ENCODE results near the gene ABAT.
"Not testable (repeated sequence)": the region's sequence is repeated elsewhere in the genome, so short reads cannot be mapped to it uniquely, and the experiment has no call there.

ABAT gene

GRCh38 chr16:8797364-8798173, 123.2 kb downstream of the ABAT start, which contains the start of the genes PMM2 and TMEM186:
Gene PMM2, plus strand, starts transcription at chr16:8797839. Its CDS starts 44 bp downstream, at chr16:8797883.
Gene TMEM186, minus strand, starts transcription at chr16:8797639. Its CDS starts 25 bp downstream, at chr16:8797614.
- no peaks in the 10 kb centered on the region for H3K27me3 ChIP-seq
- H3K9me3 ChIP-seq = no peaks in the 10 kb centered on the region
- peak; percentile 96 for DNase-seq
- no peaks in the 10 kb centered on the region for H3K4me1 ChIP-seq
- TF ChIP-seq CTCF (IDR thresholded peaks at IDR 0.05; ENCODE audit: low read depth, low read length) = no peak
- H3K36me3 ChIP-seq = peaks cover 20% of the 10 kb centered on the region
- H3K4me3 ChIP-seq (ENCODE audit: low read depth, low read length) = peak within 1 kb of the TSS; percentile 99

GRCh38 chr16:8798174-8798527, 123.7 kb downstream of the ABAT start:
- H3K9me3 ChIP-seq = no peaks in the 10 kb centered on the region
- peak overlapping the region; percentile 99 for H3K4me3 ChIP-seq (ENCODE audit: low read depth, low read length)
- TF ChIP-seq CTCF (IDR thresholded peaks at IDR 0.05; ENCODE audit: low read depth, low read length) = no peak
- DNase-seq = no peak
- H3K27me3 ChIP-seq = no peaks in the 10 kb centered on the region
- H3K36me3 ChIP-seq = peaks cover 26% of the 10 kb centered on the region
- H3K4me1 ChIP-seq = no peaks in the 10 kb centered on the region

GRCh38 chr16:8798535-8799157, 124.2 kb downstream of the ABAT start:
- no peak for TF ChIP-seq CTCF (IDR thresholded peaks at IDR 0.05; ENCODE audit: low read depth, low read length)
- DNase-seq = no peak
- peaks cover 31% of the 10 kb centered on the region for H3K36me3 ChIP-seq
- no peaks in the 10 kb centered on the region for H3K27me3 ChIP-seq
- no peaks in the 10 kb centered on the region for H3K4me1 ChIP-seq
- no peaks in the 10 kb centered on the region for H3K9me3 ChIP-seq
- H3K4me3 ChIP-seq (ENCODE audit: low read depth, low read length) = peak overlapping the region; percentile 99

GRCh38 chr16:8801701-8802100, 127.3 kb downstream of the ABAT start:
- H3K4me3 ChIP-seq (ENCODE audit: low read depth, low read length) = no peak overlapping the region
- peaks cover 52% of the 10 kb centered on the region for H3K36me3 ChIP-seq
- DNase-seq = no peak
- no peaks in the 10 kb centered on the region for H3K9me3 ChIP-seq
- no peaks in the 10 kb centered on the region for H3K27me3 ChIP-seq
- H3K4me1 ChIP-seq = no peaks in the 10 kb centered on the region
- no peak for TF ChIP-seq CTCF (IDR thresholded peaks at IDR 0.05; ENCODE audit: low read depth, low read length)

GRCh38 chr16:8803733-8804132, 129.3 kb downstream of the ABAT start:
- not testable (repeated sequence) for H3K27me3 ChIP-seq; DNase-seq; H3K9me3 ChIP-seq; H3K4me1 ChIP-seq; H3K4me3 ChIP-seq (ENCODE audit: low read depth, low read length)
- H3K36me3 ChIP-seq = peaks cover 73% of the 10 kb centered on the region

- Histone ChIP-seq H3K27me3 (no peaks in the 10 kb centered on the region), H3K4me1 (no peaks in the 10 kb centered on the region), H3K4me3 (ENCODE audit: low read depth, low read length) (no peak overlapping the region), H3K36me3 (peaks cover 77% of the 10 kb centered on the region), H3K9me3 (no peaks in the 10 kb centered on the region)
- TF ChIP-seq CTCF (IDR thresholded peaks at IDR 0.05; ENCODE audit: low read depth, low read length) = no peak
- DNase-seq = no peak
These were observed 129.9 kb downstream of the ABAT start for GRCh38 chr16:8804313-8804712.
